ENCODE results near the gene DYRK1B.
"Not testable (repeated sequence)": the region's sequence is repeated elsewhere in the genome, so short reads cannot be mapped to it uniquely, and the experiment has no call there.

The DYRK1B gene

GRCh38 chr19:39833464-39834286 is at the start of gene DYRK1B:
TSS of gene DYRK1B (minus strand) at chr19:39834162. CDS start at chr19:39831867, 2,295 bp downstream.
- DNase-seq: peak; percentile 98

- not testable (repeated sequence) for DNase-seq
Measured at GRCh38 chr19:39882645-39883044, 48.7 kb upstream of the DYRK1B start.

- peak; percentile 55 for DNase-seq
Measured at GRCh38 chr19:39881495-39882110, 47.6 kb upstream of the DYRK1B start.

GRCh38 chr19:39880241-39880640 is 46.3 kb upstream of the DYRK1B start:
- not testable (repeated sequence) for DNase-seq

- not testable (repeated sequence) for DNase-seq
Measured at GRCh38 chr19:39879796-39880195, 45.8 kb upstream of the DYRK1B start.

GRCh38 chr19:39878866-39879265 is 44.9 kb upstream of the DYRK1B start:
- DNase-seq: not testable (repeated sequence)

GRCh38 chr19:39878398-39878797 is 44.4 kb upstream of the DYRK1B start:
- no peak for DNase-seq

GRCh38 chr19:39877982-39878381 is 44.0 kb upstream of the DYRK1B start:
- DNase-seq: not testable (repeated sequence)

- DNase-seq: not testable (repeated sequence)
Measured at GRCh38 chr19:39877488-39877887, 43.5 kb upstream of the DYRK1B start.

- DNase-seq: not testable (repeated sequence)
Measured at GRCh38 chr19:39876486-39876885, 42.5 kb upstream of the DYRK1B start.

GRCh38 chr19:39875401-39875864 is 41.5 kb upstream of the DYRK1B start:
- not testable (repeated sequence) for DNase-seq

- DNase-seq: no peak
Measured at GRCh38 chr19:39874404-39874803, 40.4 kb upstream of the DYRK1B start.

GRCh38 chr19:39873385-39873784 is 39.4 kb upstream of the DYRK1B start:
- DNase-seq: no peak

GRCh38 chr19:39871886-39872866 is 38.2 kb upstream of the DYRK1B start:
- DNase-seq: no peak

GRCh38 chr19:39871362-39871761 is 37.4 kb upstream of the DYRK1B start:
- DNase-seq: no peak

GRCh38 chr19:39870171-39870971 is 36.4 kb upstream of the DYRK1B start:
- DNase-seq: no peak

- no peak for DNase-seq
Measured at GRCh38 chr19:39867952-39868351, 34.0 kb upstream of the DYRK1B start.

- DNase-seq: no peak
Measured at GRCh38 chr19:39867133-39867532, 33.2 kb upstream of the DYRK1B start.

- no peak for DNase-seq
Measured at GRCh38 chr19:39865953-39866352, 32.0 kb upstream of the DYRK1B start.

GRCh38 chr19:39865186-39865585 is 31.2 kb upstream of the DYRK1B start:
- DNase-seq: no peak

GRCh38 chr19:39864118-39864517 is 30.2 kb upstream of the DYRK1B start:
- DNase-seq: no peak

GRCh38 chr19:39858541-39858940 is 24.6 kb upstream of the DYRK1B start:
- no peak for DNase-seq

Data from activated CD4-positive, alpha-beta T cell treated with anti-CD3 and anti-CD28 coated beads, Interleukin-10, Interleukin-2, amounts not matched to agents 100 ng/mL and 50 ng/mL, durations not matched to agents 16 hours and 8 hours (primary cell).